Muscle layer of duodenum (tissue), 2 donors: ENCODE data around the gene ANKLE2.
"Not testable (repeated sequence)": the region's sequence is repeated elsewhere in the genome, so short reads cannot be mapped to it uniquely, and the experiment has no call there.

Experiments used
- H3K27ac ChIP-seq: one replicate; pipeline ENCODE4 v1.7.0; 2013; ENCODE audit warnings: mild to moderate bottlenecking, low read length
- H3K27me3 ChIP-seq: one replicate; pipeline ENCODE4 v1.7.0; 2013; ENCODE audit warnings: low read depth, mild to moderate bottlenecking, control low read depth, low read length
- H3K36me3 ChIP-seq, 2 donors: one replicate each; pipeline ENCODE4 v1.7.0; 2013; ENCODE audit warnings: low read length in 2 of 2, control low read depth in 1 of 2, mild to moderate bottlenecking in 1 of 2; ENCODE audit not compliant: insufficient read depth in 2 of 2, control insufficient read depth in 1 of 2
- H3K4me1 ChIP-seq, 2 donors: one replicate each; pipeline ENCODE4 v1.7.0; 2013; ENCODE audit warnings: low read length in 2 of 2, mild to moderate bottlenecking in 2 of 2, control low read depth in 1 of 2, moderate library complexity in 1 of 2; ENCODE audit not compliant: insufficient read depth in 2 of 2, control insufficient read depth in 1 of 2
- H3K4me3 ChIP-seq, 2 donors: one replicate each; pipeline ENCODE4 v1.7.0; 2013; ENCODE audit warnings: low read length in 2 of 2, low read depth in 1 of 2, mild to moderate bottlenecking in 1 of 2
- H3K9me3 ChIP-seq, 2 donors: one replicate each; pipeline ENCODE4 v1.7.0; 2013; ENCODE audit warnings: low read length in 2 of 2, control low read depth in 1 of 2, mild to moderate bottlenecking in 1 of 2; ENCODE audit not compliant: control insufficient read depth in 1 of 2
- donor health status: healthy.

Gene ANKLE2

GRCh38 chr12:132700212-132700822 is 61.3 kb downstream of the ANKLE2 start:
- Histone ChIP-seq H3K4me3 (no peak overlapping the region), H3K27ac (no peak overlapping the region), H3K4me1 (no peaks in the 10 kb centered on the region), H3K27me3 (no peaks in the 10 kb centered on the region), H3K9me3 (no peaks in the 10 kb centered on the region), H3K36me3 (peaks cover 3 to 15% of the 10 kb centered on the region in 2 donors)

- H3K36me3 ChIP-seq = peaks cover 0 to 3% of the 10 kb centered on the region in 2 donors
- no peaks in the 10 kb centered on the region for H3K27me3 ChIP-seq
- H3K4me3 ChIP-seq = no peak overlapping the region
- H3K9me3 ChIP-seq = no peaks in the 10 kb centered on the region
- H3K4me1 ChIP-seq = no peaks in the 10 kb centered on the region
- H3K27ac ChIP-seq = no peak overlapping the region
Observed at GRCh38 chr12:132698341-132698740, 63.3 kb downstream of the ANKLE2 start.

GRCh38 chr12:132695431-132695830 is 66.2 kb downstream of the ANKLE2 start:
- Histone ChIP-seq H3K27ac (no peak overlapping the region), H3K27me3 (no peaks in the 10 kb centered on the region), H3K36me3 (no peaks in the 10 kb centered on the region), H3K4me1 (no peaks in the 10 kb centered on the region), H3K9me3 (no peaks in the 10 kb centered on the region), H3K4me3 (no peak overlapping the region)

- H3K9me3 ChIP-seq, H3K27me3 ChIP-seq, H3K36me3 ChIP-seq, H3K27ac ChIP-seq, H3K4me3 ChIP-seq, H3K4me1 ChIP-seq: not testable (repeated sequence)
Observed at GRCh38 chr12:132694888-132695287, 66.7 kb downstream of the ANKLE2 start.

GRCh38 chr12:132692030-132692429 is 69.6 kb downstream of the ANKLE2 start:
- H3K9me3 ChIP-seq, H3K36me3 ChIP-seq, H3K27ac ChIP-seq, H3K4me1 ChIP-seq, H3K4me3 ChIP-seq, H3K27me3 ChIP-seq: not testable (repeated sequence)

- H3K36me3 ChIP-seq = no peaks in the 10 kb centered on the region
- no peaks in the 10 kb centered on the region for H3K9me3 ChIP-seq
- peaks cover 0 to 9% of the 10 kb centered on the region in 2 donors for H3K4me1 ChIP-seq
- H3K27me3 ChIP-seq = no peaks in the 10 kb centered on the region
- H3K27ac ChIP-seq = no peak overlapping the region
- no peak overlapping the region for H3K4me3 ChIP-seq
Observed at GRCh38 chr12:132690112-132690511, 71.5 kb downstream of the ANKLE2 start.

GRCh38 chr12:132689227-132689626 is 72.4 kb downstream of the ANKLE2 start:
- no peak overlapping the region for H3K27ac ChIP-seq
- H3K9me3 ChIP-seq = no peaks in the 10 kb centered on the region
- H3K4me1 ChIP-seq = peaks cover 0 to 9% of the 10 kb centered on the region in 2 donors
- H3K27me3 ChIP-seq = no peaks in the 10 kb centered on the region
- H3K36me3 ChIP-seq = no peaks in the 10 kb centered on the region
- peak overlapping the region in 1 of 2 donors; percentile 1 for H3K4me3 ChIP-seq

- no peaks in the 10 kb centered on the region for H3K36me3 ChIP-seq
- H3K27me3 ChIP-seq = no peaks in the 10 kb centered on the region
- H3K27ac ChIP-seq = no peak within 1 kb of the TSS
- peak within 1 kb of the TSS in 1 of 2 donors; percentile 70 for H3K4me3 ChIP-seq
- H3K9me3 ChIP-seq = no peaks in the 10 kb centered on the region
- H3K4me1 ChIP-seq = peaks cover 0 to 9% of the 10 kb centered on the region in 2 donors
Observed at GRCh38 chr12:132687211-132688164, 74.1 kb downstream of the ANKLE2 start, which contains the start of the genes POLE and PXMP2. Gene POLE (minus strand): TSS chr12:132687342. CDS start chr12:132687315, 27 bp downstream. Gene PXMP2 (plus strand): TSS chr12:132687587. CDS start chr12:132687671, 84 bp downstream.

- no peaks in the 10 kb centered on the region for H3K9me3 ChIP-seq
- no peaks in the 10 kb centered on the region for H3K36me3 ChIP-seq
- no peaks in the 10 kb centered on the region for H3K27me3 ChIP-seq
- H3K4me1 ChIP-seq = peaks cover 0 to 9% of the 10 kb centered on the region in 2 donors
- H3K27ac ChIP-seq = no peak overlapping the region
- peak overlapping the region in 1 of 2 donors; percentile 70 for H3K4me3 ChIP-seq
Observed at GRCh38 chr12:132686825-132687210, 74.8 kb downstream of the ANKLE2 start.

GRCh38 chr12:132685400-132685799 is 76.2 kb downstream of the ANKLE2 start:
- Histone ChIP-seq H3K27me3 (no peaks in the 10 kb centered on the region), H3K4me3 (no peak overlapping the region), H3K27ac (no peak overlapping the region), H3K4me1 (peaks cover 0 to 9% of the 10 kb centered on the region in 2 donors), H3K9me3 (no peaks in the 10 kb centered on the region), H3K36me3 (no peaks in the 10 kb centered on the region)

GRCh38 chr12:132677492-132677891 is 84.1 kb downstream of the ANKLE2 start:
- no peaks in the 10 kb centered on the region for H3K27me3 ChIP-seq
- peaks cover 38 to 60% of the 10 kb centered on the region in 2 donors for H3K36me3 ChIP-seq
- no peak overlapping the region for H3K4me3 ChIP-seq
- no peaks in the 10 kb centered on the region for H3K4me1 ChIP-seq
- H3K27ac ChIP-seq = no peak overlapping the region
- H3K9me3 ChIP-seq = no peaks in the 10 kb centered on the region
